DND-41 (cell line): ENCODE results near the gene ZNF22.

ENCODE experiments used
- ATAC-seq: fragments of 200-7000 bp; cut with Tn5 transposase; 3 replicates; pipeline ENCODE4 v1.9.1; 2021; ENCODE audit warnings: low read depth; ENCODE audit not compliant: insufficient read depth
- DNase-seq: peaks from one replicate; pipeline ENCODE4 v3.0.0-alpha.2; 2020
- H2AFZ ChIP-seq: 2 replicates; pipeline ENCODE4 v1.6.0; 2012; ENCODE audit warnings: low read depth, low read length
- H3K27ac ChIP-seq: 2 replicates; pipeline ENCODE4 v1.5.1; 2012; ENCODE audit warnings: low read length, inconsistent platforms
- H3K27me3 ChIP-seq: fragments of 200-600 bp; sonication (generic); 2 replicates; pipeline ENCODE4 v1.6.0; 2012; ENCODE audit warnings: low read length, mild to moderate bottlenecking, inconsistent platforms; ENCODE audit not compliant: insufficient read depth, poor library complexity
- H3K36me3 ChIP-seq: 2 replicates; pipeline ENCODE4 v1.5.1; 2012; ENCODE audit warnings: low read length, inconsistent platforms; ENCODE audit not compliant: insufficient read depth
- H3K4me1 ChIP-seq: 2 replicates; pipeline ENCODE4 v1.5.1; 2012; ENCODE audit warnings: mild to moderate bottlenecking, low read length; ENCODE audit not compliant: insufficient read depth
- H3K4me2 ChIP-seq: 2 replicates; pipeline ENCODE4 v1.6.0; 2012; ENCODE audit warnings: mild to moderate bottlenecking, moderate library complexity, low read length, inconsistent platforms; ENCODE audit not compliant: insufficient read depth
- H3K4me3 ChIP-seq, 2 experiments: fragments of 200-600 bp in 1 of 2; shearing (Covaris generic) in 1 of 2; 2 replicates each; pipeline ENCODE4 v1.5.1; 2012 to 2016; ENCODE audit warnings: inconsistent platforms in 2 of 2, low read length in 2 of 2, mild to moderate bottlenecking in 2 of 2, low read depth in 1 of 2, moderate library complexity in 1 of 2
- H3K79me2 ChIP-seq: 2 replicates; pipeline ENCODE4 v1.6.0; 2012; ENCODE audit warnings: low read length, inconsistent platforms; ENCODE audit not compliant: insufficient read depth
- H3K9ac ChIP-seq: 2 replicates; pipeline ENCODE4 v1.6.0; 2012; ENCODE audit warnings: low read depth, mild to moderate bottlenecking, inconsistent platforms, low read length, moderate library complexity
- H3K9me3 ChIP-seq: 2 replicates; pipeline ENCODE4 v1.5.1; 2012; ENCODE audit warnings: low read length, moderate library complexity, mild to moderate bottlenecking, inconsistent platforms; ENCODE audit not compliant: insufficient read depth, severe bottlenecking
- H4K20me1 ChIP-seq: 2 replicates; pipeline ENCODE4 v1.6.0; 2012; ENCODE audit warnings: low read length; ENCODE audit not compliant: insufficient read depth
- EZH2 ChIP-seq: IDR thresholded peaks from 3 replicates; pipeline ENCODE4 v1.6.1; 2012; ENCODE audit warnings: borderline replicate concordance, low read depth, mild to moderate bottlenecking, moderate library complexity, low read length, inconsistent platforms; ENCODE audit not compliant: severe bottlenecking
- TF ChIP-seq, protein P1 (sequence below): IDR thresholded peaks from 2 replicates; pipeline ENCODE4 v1.5.1; 2012; ENCODE audit warnings: borderline replicate concordance, low read length, moderate library complexity, mild to moderate bottlenecking; ENCODE audit not compliant: poor library complexity, severe bottlenecking; ENCODE audit errors: extremely low read depth

The ZNF22 gene

DNA sequence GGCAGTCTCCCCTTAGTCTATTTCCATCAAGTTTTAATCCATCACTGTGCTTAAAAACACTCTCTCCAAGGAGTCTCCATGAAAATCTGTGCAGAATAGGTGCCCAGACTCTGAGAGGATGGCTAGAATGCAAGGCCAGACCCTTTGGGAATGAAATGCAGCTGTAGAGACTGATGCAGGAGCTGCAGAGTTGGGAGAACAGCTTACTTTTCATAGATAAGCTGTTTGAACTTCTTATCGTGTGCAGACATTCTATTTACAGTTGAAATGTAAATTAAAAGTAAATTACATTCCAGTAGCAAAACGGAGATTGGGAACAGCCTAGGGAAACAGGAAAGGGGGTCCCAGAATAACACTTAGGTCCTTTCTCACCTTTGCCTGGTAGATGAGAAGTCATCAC lies 14.9 kb downstream of the ZNF22 start:
- Histone ChIP-seq H3K4me1 (no peaks in the 10 kb centered on the region), H3K4me2 (no peak overlapping the region), H2AFZ (no peak overlapping the region), H3K27ac (no peak overlapping the region), H3K36me3 (no peaks in the 10 kb centered on the region), H3K9me3 (no peaks in the 10 kb centered on the region), H3K79me2 (no peaks in the 10 kb centered on the region), H4K20me1 (0 out of 2 replicates have a peak, but pooled peaks cover 4% of the 10 kb centered on the region), H3K27me3 (no peaks in the 10 kb centered on the region), H3K4me3 (no peak overlapping the region), H3K9ac (no peak overlapping the region)
- no peak for TF ChIP-seq EZH2
- TF ChIP-seq, protein P1, sequence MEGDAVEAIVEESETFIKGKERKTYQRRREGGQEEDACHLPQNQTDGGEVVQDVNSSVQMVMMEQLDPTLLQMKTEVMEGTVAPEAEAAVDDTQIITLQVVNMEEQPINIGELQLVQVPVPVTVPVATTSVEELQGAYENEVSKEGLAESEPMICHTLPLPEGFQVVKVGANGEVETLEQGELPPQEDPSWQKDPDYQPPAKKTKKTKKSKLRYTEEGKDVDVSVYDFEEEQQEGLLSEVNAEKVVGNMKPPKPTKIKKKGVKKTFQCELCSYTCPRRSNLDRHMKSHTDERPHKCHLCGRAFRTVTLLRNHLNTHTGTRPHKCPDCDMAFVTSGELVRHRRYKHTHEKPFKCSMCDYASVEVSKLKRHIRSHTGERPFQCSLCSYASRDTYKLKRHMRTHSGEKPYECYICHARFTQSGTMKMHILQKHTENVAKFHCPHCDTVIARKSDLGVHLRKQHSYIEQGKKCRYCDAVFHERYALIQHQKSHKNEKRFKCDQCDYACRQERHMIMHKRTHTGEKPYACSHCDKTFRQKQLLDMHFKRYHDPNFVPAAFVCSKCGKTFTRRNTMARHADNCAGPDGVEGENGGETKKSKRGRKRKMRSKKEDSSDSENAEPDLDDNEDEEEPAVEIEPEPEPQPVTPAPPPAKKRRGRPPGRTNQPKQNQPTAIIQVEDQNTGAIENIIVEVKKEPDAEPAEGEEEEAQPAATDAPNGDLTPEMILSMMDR = no peak
- DNase-seq = no peak
- no peak for ATAC-seq

DNA sequence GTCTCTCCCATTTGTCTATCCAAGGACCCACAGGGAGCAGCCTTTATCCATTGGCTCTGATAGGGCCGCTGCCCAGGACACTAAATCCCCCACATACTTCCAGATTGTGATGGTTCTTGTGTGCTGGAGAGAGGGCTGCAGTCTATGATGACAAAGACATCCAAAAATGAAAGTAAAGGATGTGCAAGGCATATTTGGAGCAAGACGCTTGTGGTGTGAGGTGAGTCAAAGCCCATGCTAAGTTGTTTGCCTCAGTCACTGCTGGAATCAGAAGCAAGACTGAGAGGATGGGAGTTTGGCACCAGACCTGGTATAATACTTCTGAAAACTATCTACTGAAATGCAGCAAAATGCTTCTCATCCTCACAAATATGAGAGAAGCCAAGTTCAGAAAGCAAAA lies 22.7 kb downstream of the ZNF22 start:
- Histone ChIP-seq H3K27ac (no peak overlapping the region), H3K79me2 (no peaks in the 10 kb centered on the region), H3K27me3 (no peaks in the 10 kb centered on the region), H3K4me1 (no peaks in the 10 kb centered on the region), H2AFZ (no peak overlapping the region), H3K36me3 (no peaks in the 10 kb centered on the region), H4K20me1 (no peaks in the 10 kb centered on the region), H3K4me3 (no peak overlapping the region), H3K4me2 (no peak overlapping the region), H3K9me3 (no peaks in the 10 kb centered on the region), H3K9ac (no peak overlapping the region)
- TF ChIP-seq EZH2 = no peak
- TF ChIP-seq, protein P1 = no peak
- DNase-seq (no peak), ATAC-seq (peak; percentile 68)

DNA sequence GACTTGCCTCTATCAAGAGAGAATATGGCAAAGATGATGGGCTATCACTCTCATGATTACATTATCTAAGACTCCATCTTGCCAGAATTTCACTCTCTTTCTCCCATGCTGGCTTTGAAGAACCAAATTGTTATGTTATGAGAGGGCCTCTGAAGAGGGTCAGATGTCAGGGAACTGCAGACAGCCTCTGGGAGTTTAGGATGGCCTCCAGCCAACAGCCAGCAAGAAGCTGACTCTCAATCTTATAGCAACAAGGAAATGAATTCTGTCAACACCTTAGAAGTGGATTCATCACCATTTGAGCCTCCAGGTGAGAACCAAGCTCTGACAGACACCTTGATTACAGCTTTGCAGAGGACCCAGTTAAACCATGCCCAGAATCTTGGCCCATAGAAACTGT lies 33.6 kb downstream of the ZNF22 start:
- no peak overlapping the region for H3K4me3 ChIP-seq
- no peaks in the 10 kb centered on the region for H3K79me2 ChIP-seq
- H3K9ac ChIP-seq = no peak overlapping the region
- H3K27me3 ChIP-seq = peaks cover 3% of the 10 kb centered on the region
- H4K20me1 ChIP-seq = no peaks in the 10 kb centered on the region
- TF ChIP-seq, protein P1 = no peak
- TF ChIP-seq EZH2 = no peak
- DNase-seq (no peak), ATAC-seq (no peak)
- no peaks in the 10 kb centered on the region for H3K36me3 ChIP-seq
- H3K4me1 ChIP-seq = no peaks in the 10 kb centered on the region
- H3K9me3 ChIP-seq = peaks cover 4% of the 10 kb centered on the region
- no peak overlapping the region for H3K4me2 ChIP-seq
- H3K27ac ChIP-seq = no peak overlapping the region
- H2AFZ ChIP-seq = no peak overlapping the region

DNA sequence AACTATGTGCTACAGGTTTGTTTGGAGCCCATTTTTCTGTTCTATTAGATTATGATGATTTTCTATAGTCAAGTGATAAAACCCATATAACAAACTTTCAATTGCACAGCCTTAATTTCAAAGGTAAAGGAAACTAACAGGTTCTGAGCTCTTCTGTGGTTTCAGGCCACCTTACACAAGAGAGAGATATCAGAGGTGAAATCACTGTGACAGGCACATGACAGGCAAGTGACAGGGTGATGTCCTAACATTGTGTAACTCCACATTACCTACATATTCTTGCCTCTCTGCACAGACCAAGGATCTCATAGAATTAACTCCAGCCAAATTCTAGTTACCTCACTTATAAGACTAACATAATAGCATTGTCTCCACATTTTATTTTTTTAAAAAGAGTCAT lies 35.0 kb downstream of the ZNF22 start:
- no peak overlapping the region for H2AFZ ChIP-seq
- H3K79me2 ChIP-seq = no peaks in the 10 kb centered on the region
- no peaks in the 10 kb centered on the region for H4K20me1 ChIP-seq
- no peak for TF ChIP-seq EZH2
- TF ChIP-seq, protein P1 = no peak
- ATAC-seq (no peak), DNase-seq (no peak)
- no peak overlapping the region for H3K4me3 ChIP-seq
- no peaks in the 10 kb centered on the region for H3K36me3 ChIP-seq
- peaks cover 3% of the 10 kb centered on the region for H3K27me3 ChIP-seq
- H3K9me3 ChIP-seq = no peaks in the 10 kb centered on the region
- H3K9ac ChIP-seq = no peak overlapping the region
- H3K4me2 ChIP-seq = no peak overlapping the region
- H3K4me1 ChIP-seq = no peaks in the 10 kb centered on the region
- H3K27ac ChIP-seq = no peak overlapping the region
